Esophagus (tissue), 2 donors: Measurements from ENCODE around the gene CDH15. TPM values are rescaled to one million over a fixed set of nuclear protein-coding genes. Genes with fewer than 3 reads are reported as not detected.

Source experiments
- H3K27ac ChIP-seq, 2 donors: one replicate each; pipeline ENCODE4 v1.5.1; 2013; ENCODE audit warnings: low read depth in 2 of 2, mild to moderate bottlenecking in 2 of 2, inconsistent platforms in 1 of 2, low read length in 1 of 2, moderate library complexity in 1 of 2
- H3K27me3 ChIP-seq, 2 donors: one replicate each; pipeline ENCODE4 v1.6.1; 2013; ENCODE audit warnings: low read length in 2 of 2, control low read depth in 1 of 2, mild to moderate bottlenecking in 1 of 2; ENCODE audit not compliant: insufficient read depth in 2 of 2, control insufficient read depth in 1 of 2
- H3K36me3 ChIP-seq, 2 donors: one replicate each; pipeline ENCODE4 v1.6.1; 2013; ENCODE audit warnings: low read length in 1 of 2; ENCODE audit not compliant: control insufficient read depth in 2 of 2, insufficient read depth in 2 of 2
- H3K4me1 ChIP-seq, 2 donors: one replicate each; pipeline ENCODE4 v1.6.1; 2013; ENCODE audit warnings: low read length in 1 of 2; ENCODE audit not compliant: control insufficient read depth in 2 of 2, insufficient read depth in 2 of 2
- H3K4me3 ChIP-seq, 2 donors: one replicate each; pipeline ENCODE4 v1.5.1; 2013; ENCODE audit warnings: low read length in 2 of 2, mild to moderate bottlenecking in 2 of 2, low read depth in 1 of 2, moderate library complexity in 1 of 2
- H3K9me3 ChIP-seq, 2 donors: one replicate each; pipeline ENCODE4 v1.6.1; 2013; ENCODE audit warnings: mild to moderate bottlenecking in 2 of 2, low read depth in 1 of 2, low read length in 1 of 2, moderate library complexity in 1 of 2; ENCODE audit not compliant: control insufficient read depth in 2 of 2, insufficient read depth in 1 of 2
- WGBS, 2 donors: extraction: QIAGEN DNeasy Blood & Tissue Kit; methylation state at CpG; one replicate each; pipeline ENCODE4 v1.1.7; 2013; 5-methylcytosine and 5-hydroxymethylcytosine counted together
- polyA plus RNA-seq, 2 donors: library from polyadenylated mRNA; stranded (reverse); fragments of 200-250 nt; gene quantifications; one replicate each; pipeline ENCODE4 v1.2.3, GENCODE V29; 2013
- donor health status: healthy with polysubstance abuse.
- donor health status: Bipolar disorder and iron deficiency.

The CDH15 gene
- polyA plus RNA-seq, 2 donors = not detected

GRCh38 chr16:89210904-89211515, 39.5 kb downstream of the CDH15 start:
- Histone ChIP-seq H3K4me3 (no peak overlapping the region), H3K4me1 (peaks cover 0 to 3% of the 10 kb centered on the region in 2 donors), H3K36me3 (no peaks in the 10 kb centered on the region), H3K27me3 (no peaks in the 10 kb centered on the region), H3K27ac (no peak overlapping the region), H3K9me3 (no peaks in the 10 kb centered on the region)
- 66 to 68% methylated on average over 15 of the region's 15 CpGs for WGBS, 2 donors

GRCh38 chr16:89216315-89217137, 45.0 kb downstream of the CDH15 start:
- Histone ChIP-seq H3K36me3 (peaks cover 0 to 6% of the 10 kb centered on the region in 2 donors), H3K9me3 (no peaks in the 10 kb centered on the region), H3K4me3 (peak overlapping the region; percentile 71 to 93), H3K27me3 (no peaks in the 10 kb centered on the region), H3K4me1 (no peaks in the 10 kb centered on the region), H3K27ac (peak overlapping the region; percentile 99)
- 1% methylated on average over 25 of the region's 25 CpGs for WGBS, 2 donors

DNA sequence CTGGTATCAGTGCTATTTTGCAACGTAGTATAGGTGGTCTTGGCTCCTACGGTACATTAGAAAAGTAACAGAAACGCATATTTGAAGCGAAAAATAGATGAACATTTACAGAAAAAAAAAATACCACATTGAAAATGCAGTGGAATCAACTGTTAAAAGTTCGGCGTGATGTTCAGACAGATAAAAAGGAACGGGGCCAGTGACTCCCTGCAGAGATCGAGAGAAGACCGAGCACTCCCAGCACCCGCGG, 45.5 kb downstream of the CDH15 start:
- WGBS, 2 donors = 1% methylated on average over 11 of the region's 11 CpGs
- H3K4me1 ChIP-seq = no peaks in the 10 kb centered on the region
- H3K4me3 ChIP-seq = peak overlapping the region; percentile 71 to 93
- peak overlapping the region; percentile 99 for H3K27ac ChIP-seq
- peaks cover 0 to 11% of the 10 kb centered on the region in 2 donors for H3K36me3 ChIP-seq
- H3K9me3 ChIP-seq = no peaks in the 10 kb centered on the region
- no peaks in the 10 kb centered on the region for H3K27me3 ChIP-seq

DNA sequence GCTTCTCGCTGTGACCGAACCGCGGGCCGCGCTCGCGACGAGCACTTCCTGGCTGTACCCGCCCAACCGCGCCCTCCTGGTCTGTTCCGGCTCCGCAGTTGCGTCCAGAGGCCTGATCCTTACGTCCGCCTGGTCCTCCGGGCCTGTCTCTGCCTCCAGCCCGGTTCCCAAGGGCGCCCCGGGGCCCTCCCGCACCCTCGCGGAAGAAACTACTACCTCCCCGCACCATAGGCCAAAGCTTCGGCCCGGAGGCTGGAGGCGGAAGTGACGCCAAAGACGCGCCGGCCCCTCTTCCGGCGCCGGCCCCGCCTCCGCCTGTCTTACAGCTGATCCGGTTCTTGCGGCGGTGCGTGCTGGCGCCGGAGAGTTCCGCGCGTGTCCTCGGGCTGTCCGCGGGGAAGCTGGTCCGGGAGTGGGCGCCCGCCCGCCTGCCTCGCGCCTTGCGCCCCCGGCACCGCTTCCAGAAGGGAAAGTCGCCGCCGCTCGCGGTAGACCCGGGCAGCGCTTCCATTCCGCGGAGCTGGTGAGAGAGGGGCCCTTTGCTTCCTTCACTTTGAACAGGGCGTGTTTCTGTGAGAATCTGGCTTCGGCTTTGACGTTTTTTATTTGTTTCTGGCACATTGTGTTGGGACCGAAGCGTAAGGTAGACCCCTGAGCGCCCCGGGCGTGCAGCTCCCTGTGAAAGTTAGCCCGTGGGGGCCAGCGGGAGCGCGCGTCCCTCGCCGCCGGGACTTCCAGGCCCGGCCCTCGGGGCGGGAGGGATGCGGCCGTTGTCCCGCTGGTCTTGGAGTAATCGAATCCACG, 46.0 kb downstream of the CDH15 start, which contains the start of gene ZNF778:
TSS of gene ZNF778 (plus strand) at position 316 of the 804 bp plus-strand sequence. CDS start 3,425 bp downstream, outside the sequence.
- H3K36me3 ChIP-seq = peaks cover 0 to 14% of the 10 kb centered on the region in 2 donors
- H3K9me3 ChIP-seq = no peaks in the 10 kb centered on the region
- H3K4me3 ChIP-seq = peak within 1 kb of the TSS; percentile 71 to 93
- H3K27ac ChIP-seq = peak within 1 kb of the TSS; percentile 99
- H3K27me3 ChIP-seq = no peaks in the 10 kb centered on the region
- no peaks in the 10 kb centered on the region for H3K4me1 ChIP-seq
- 0 to 1% methylated on average over 84 to 91 of the region's 91 CpGs for WGBS, 2 donors

DNA sequence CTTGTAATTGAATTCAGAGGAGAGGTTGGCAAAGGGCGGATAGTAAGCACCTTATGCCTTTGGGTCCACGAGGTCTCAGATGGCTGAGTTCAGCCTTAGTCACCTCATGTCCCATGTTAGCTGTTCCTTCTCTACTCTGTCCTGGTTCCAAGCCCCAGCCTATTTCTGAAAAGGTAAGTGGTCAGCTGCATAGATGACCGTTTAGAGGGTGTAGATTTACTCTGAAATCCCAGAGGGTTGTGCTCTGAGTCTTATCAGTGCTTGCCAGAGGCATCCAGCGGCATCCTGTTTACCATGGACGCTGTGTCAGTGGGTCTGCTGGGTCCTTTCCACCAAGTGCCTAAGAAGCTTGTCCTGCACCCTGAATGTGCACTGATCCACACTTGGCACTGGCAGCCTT, 47.8 kb downstream of the CDH15 start:
- no peaks in the 10 kb centered on the region for H3K9me3 ChIP-seq
- H3K4me3 ChIP-seq = no peak overlapping the region
- H3K27ac ChIP-seq = no peak overlapping the region
- WGBS, 2 donors = 72 to 73% methylated on average over 5 of the region's 5 CpGs
- H3K27me3 ChIP-seq = no peaks in the 10 kb centered on the region
- H3K36me3 ChIP-seq = peaks cover 3 to 23% of the 10 kb centered on the region in 2 donors
- H3K4me1 ChIP-seq = no peaks in the 10 kb centered on the region

DNA sequence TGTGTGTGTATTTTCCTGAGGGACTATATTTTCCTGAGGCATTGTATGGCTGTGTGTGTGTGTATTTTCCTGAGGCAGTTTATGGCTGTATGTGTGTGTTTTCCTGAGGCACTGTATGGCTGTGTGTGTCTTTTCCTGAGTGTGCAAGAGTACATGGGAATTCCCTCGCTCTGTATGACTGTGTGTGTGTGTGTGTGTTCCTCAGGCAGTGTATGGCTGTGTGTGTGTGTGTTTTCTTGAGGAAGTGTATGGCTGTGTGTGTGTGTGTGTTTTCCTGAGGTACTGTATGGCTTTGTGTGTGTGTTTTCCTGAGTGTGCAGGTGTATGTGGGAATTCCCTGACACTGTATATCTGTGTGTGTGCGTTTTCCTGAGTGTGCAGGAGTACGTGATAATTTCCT, 50.1 kb downstream of the CDH15 start:
- Histone ChIP-seq H3K4me1 (no peaks in the 10 kb centered on the region), H3K27me3 (no peaks in the 10 kb centered on the region), H3K36me3 (peaks cover 5 to 30% of the 10 kb centered on the region in 2 donors), H3K9me3 (no peaks in the 10 kb centered on the region), H3K4me3 (no peak overlapping the region), H3K27ac (no peak overlapping the region)
- 89 to 92% methylated on average over 3 of the region's 3 CpGs for WGBS, 2 donors

DNA sequence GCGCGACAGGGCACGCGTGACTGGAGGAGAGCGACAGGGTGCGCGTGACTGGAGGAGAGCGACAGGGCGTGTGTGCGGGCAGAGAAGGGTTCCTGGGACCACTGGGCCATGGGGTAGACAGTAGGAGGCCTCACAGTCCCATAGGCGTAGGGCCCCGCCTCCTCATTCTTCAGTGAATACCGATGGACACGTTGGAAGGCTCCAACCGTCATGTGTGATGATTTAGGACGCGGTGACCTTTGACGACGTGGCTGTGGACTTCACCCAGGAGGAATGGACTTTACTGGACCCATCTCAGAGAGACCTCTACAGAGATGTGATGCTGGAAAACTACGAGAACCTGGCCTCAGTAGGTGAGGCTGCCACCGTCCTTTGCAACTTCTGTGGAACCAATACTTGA, 51.4 kb downstream of the CDH15 start:
- Histone ChIP-seq H3K27me3 (no peaks in the 10 kb centered on the region), H3K36me3 (peaks cover 16 to 43% of the 10 kb centered on the region in 2 donors), H3K27ac (no peak overlapping the region), H3K9me3 (peaks cover 0 to 9% of the 10 kb centered on the region in 2 donors), H3K4me1 (no peaks in the 10 kb centered on the region), H3K4me3 (no peak overlapping the region)
- 96% methylated on average over 21 of the region's 21 CpGs for WGBS, 2 donors

GRCh38 chr16:89224665-89225064, 53.1 kb downstream of the CDH15 start:
- Histone ChIP-seq H3K9me3 (peaks cover 0 to 9% of the 10 kb centered on the region in 2 donors), H3K36me3 (peaks cover 16 to 44% of the 10 kb centered on the region in 2 donors), H3K4me1 (no peaks in the 10 kb centered on the region), H3K27ac (no peak overlapping the region), H3K4me3 (no peak overlapping the region), H3K27me3 (no peaks in the 10 kb centered on the region)
- WGBS, 2 donors = 96% methylated on average over 9 to 10 of the region's 10 CpGs

GRCh38 chr16:89230255-89230654, 58.7 kb downstream of the CDH15 start:
- Histone ChIP-seq H3K27me3 (no peaks in the 10 kb centered on the region), H3K36me3 (peaks cover 20 to 46% of the 10 kb centered on the region in 2 donors), H3K4me3 (no peak overlapping the region), H3K9me3 (peaks cover 0 to 17% of the 10 kb centered on the region in 2 donors), H3K4me1 (no peaks in the 10 kb centered on the region), H3K27ac (no peak overlapping the region)
- 94 to 95% methylated on average over 14 of the region's 14 CpGs for WGBS, 2 donors
